GM23248 (cell line): ENCODE measurements around the gene ZDHHC24.

Experiments
- EZH2 ChIP-seq: fragments of 200-600 bp; sonication (generic); IDR thresholded peaks from 2 replicates; pipeline ENCODE4 v1.6.1; 2018; ENCODE audit warnings: antibody characterized with exemption, mild to moderate bottlenecking; ENCODE audit not compliant: insufficient read depth, poor library complexity, severe bottlenecking
- EZH2phosphoT487 ChIP-seq: fragments of 200-600 bp; sonication (generic); IDR thresholded peaks from 2 replicates; pipeline ENCODE4 v1.6.1; 2018; ENCODE audit warnings: antibody characterized with exemption, moderate library complexity, mild to moderate bottlenecking, low read depth; ENCODE audit not compliant: insufficient read depth

GRCh38 chr11:66493130-66493529, 52.7 kb downstream of the ZDHHC24 start:
- TF ChIP-seq EZH2 (no peak), EZH2phosphoT487 (no peak)
